DOHH2 (cell line): ENCODE data around the gene NDFIP1.
A peak's percentile ranks its signal among the peaks of the same experiment; 100 is the strongest.

Experiments
- H3F3A ChIP-seq: fragments of 200-600 bp; sonication (generic), shearing (Covaris generic); 2 replicates; pipeline ENCODE4 v1.6.0; 2016; ENCODE audit warnings: antibody characterized with exemption, mild to moderate bottlenecking; ENCODE audit not compliant: control insufficient read depth, insufficient read depth
- H3K27ac ChIP-seq: fragments of 200-600 bp; sonication (generic); 2 replicates; pipeline ENCODE4 v1.5.1; 2014; ENCODE audit warnings: low read depth, mild to moderate bottlenecking, low read length, moderate library complexity
- H3K27me3 ChIP-seq: fragments of 200-600 bp; sonication (generic); 2 replicates; pipeline ENCODE4 v1.6.1; 2014; ENCODE audit warnings: mild to moderate bottlenecking, low read length, mixed read lengths; ENCODE audit not compliant: control insufficient read depth
- H3K36me3 ChIP-seq: fragments of 200-600 bp; sonication (generic); 2 replicates; pipeline ENCODE4 v1.6.1; 2014; ENCODE audit warnings: mild to moderate bottlenecking, low read length, moderate library complexity, mixed read lengths; ENCODE audit not compliant: control insufficient read depth
- H3K4me1 ChIP-seq: fragments of 200-600 bp; sonication (generic); 2 replicates; pipeline ENCODE4 v1.6.1; 2014; ENCODE audit warnings: mild to moderate bottlenecking, low read length, mixed read lengths; ENCODE audit not compliant: control insufficient read depth
- H3K4me2 ChIP-seq: fragments of 200-600 bp; sonication (generic); 2 replicates; pipeline ENCODE4 v1.6.0; 2014; ENCODE audit warnings: mild to moderate bottlenecking, low read length, moderate library complexity
- H3K4me3 ChIP-seq: fragments of 200-600 bp; sonication (generic); 2 replicates; pipeline ENCODE4 v1.5.1; 2014; ENCODE audit warnings: mild to moderate bottlenecking, low read length, mixed read lengths
- H3K79me2 ChIP-seq: fragments of 200-600 bp; sonication (generic); 2 replicates; pipeline ENCODE4 v1.6.1; 2014; ENCODE audit warnings: mild to moderate bottlenecking, low read length, mixed read lengths; ENCODE audit not compliant: control insufficient read depth
- H3K9me2 ChIP-seq: fragments of 200-600 bp; sonication (generic); replicated peaks from 2 replicates; pipeline ENCODE4 v1.6.1; 2014; ENCODE audit warnings: mild to moderate bottlenecking, low read length, mixed read lengths; ENCODE audit not compliant: control insufficient read depth
- H3K9me3 ChIP-seq: fragments of 200-600 bp; sonication (generic); 2 replicates; pipeline ENCODE4 v1.6.1; 2014; ENCODE audit warnings: antibody characterized with exemption, low read length, mixed read lengths; ENCODE audit not compliant: control insufficient read depth, insufficient read depth
- H4K20me1 ChIP-seq: fragments of 200-600 bp; sonication (generic); 2 replicates; pipeline ENCODE4 v1.6.0; 2014; ENCODE audit warnings: low read depth, mild to moderate bottlenecking, antibody characterized with exemption, low read length, moderate library complexity; ENCODE audit not compliant: control insufficient read depth, insufficient read depth
- EZH2phosphoT487 ChIP-seq: fragments of 200-600 bp; sonication (generic); IDR thresholded peaks from 2 replicates; pipeline ENCODE4 v1.6.1; 2017; ENCODE audit warnings: borderline replicate concordance, mild to moderate bottlenecking, antibody characterized with exemption, low read length, moderate library complexity, mixed read lengths
- TF ChIP-seq, protein P1 (sequence below): fragments of 200-600 bp; sonication (generic); IDR thresholded peaks from one replicate; pipeline ENCODE4 v1.5.1; 2014; ENCODE audit warnings: antibody characterized with exemption, mild to moderate bottlenecking, low read depth, low read length; ENCODE audit not compliant: poor library complexity, severe bottlenecking

Gene NDFIP1

DNA sequence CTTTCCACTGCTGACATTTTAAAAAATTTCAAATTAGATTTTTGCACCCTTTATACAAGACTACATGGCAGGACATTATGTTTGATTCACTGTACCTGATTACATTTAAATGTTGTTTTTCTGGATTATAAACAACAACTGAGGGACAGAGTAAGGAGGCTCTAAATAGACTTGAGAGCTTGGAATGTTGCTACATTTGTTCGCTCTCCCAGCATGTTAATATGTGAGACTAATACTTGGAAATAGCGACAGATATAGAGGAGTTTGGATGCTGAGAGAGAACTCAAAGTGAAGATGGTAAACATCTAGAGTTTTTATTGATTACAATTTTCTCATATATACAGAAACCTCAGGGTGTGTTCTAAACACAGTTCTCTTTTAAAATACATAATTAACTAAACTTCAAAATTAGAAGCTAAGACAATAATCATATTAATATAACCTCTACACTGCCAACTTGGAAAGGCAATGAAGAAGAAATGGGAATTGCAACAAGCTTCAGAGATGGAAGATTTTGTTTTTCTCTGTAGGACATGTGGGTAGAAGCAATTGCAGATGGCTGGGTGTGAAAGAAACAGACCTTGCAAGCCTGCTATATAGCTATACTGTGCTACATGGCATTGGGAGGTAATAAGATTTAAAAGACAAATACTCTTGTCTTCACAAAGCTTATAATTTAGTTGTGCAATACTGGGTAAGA is 1.4 kb upstream of the NDFIP1 start:
- H3K4me3 ChIP-seq: no peak overlapping the region

DNA sequence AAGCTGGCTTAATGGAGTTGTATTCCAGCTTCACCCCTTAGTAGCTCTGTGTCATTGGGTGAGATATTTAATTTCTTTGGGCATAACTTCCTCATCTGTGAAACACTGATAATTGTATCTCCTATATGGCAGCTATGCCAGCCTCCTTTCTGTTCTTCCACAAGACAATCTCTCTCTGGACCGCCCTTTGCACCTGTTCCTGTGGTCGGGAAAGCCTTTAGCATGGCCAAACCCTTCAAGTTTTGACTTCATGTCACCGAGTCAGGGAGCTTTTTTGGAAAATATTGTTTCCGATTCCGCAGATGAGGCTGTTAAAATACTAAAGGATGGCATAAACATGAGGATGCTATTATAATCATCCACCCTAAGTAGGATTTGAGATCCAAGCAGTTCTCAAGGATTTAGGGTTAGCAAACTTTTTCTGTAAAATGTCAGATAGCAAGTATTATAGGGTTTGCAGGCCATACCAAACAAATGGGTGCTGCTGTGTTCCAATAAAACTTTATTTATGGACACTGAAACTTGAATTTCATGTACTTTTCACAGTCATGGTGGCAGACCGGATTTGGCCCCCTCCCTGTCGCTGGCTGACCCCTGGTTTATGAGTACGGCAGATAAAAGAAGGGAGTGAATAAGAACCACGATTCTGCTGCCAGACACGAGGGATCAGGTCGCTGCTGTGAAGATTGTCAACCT is 695 bp upstream of the NDFIP1 start:
- Histone ChIP-seq H3K27me3 (peaks cover 11% of the 10 kb centered on the region; the same call in 1 of the 2 replicates), H3F3A (peaks cover 7% of the 10 kb centered on the region), H3K4me3 (peak overlapping the region; percentile 75), H4K20me1 (no peaks in the 10 kb centered on the region), H3K9me2 (no peaks in the 10 kb centered on the region), H3K4me2 (peak overlapping the region; percentile 67), H3K36me3 (no peaks in the 10 kb centered on the region), H3K27ac (no peak overlapping the region), H3K9me3 (no peaks in the 10 kb centered on the region), H3K4me1 (peaks cover 23% of the 10 kb centered on the region), H3K79me2 (peaks cover 26% of the 10 kb centered on the region)
- TF ChIP-seq EZH2phosphoT487: no peak
- TF ChIP-seq, protein P1, sequence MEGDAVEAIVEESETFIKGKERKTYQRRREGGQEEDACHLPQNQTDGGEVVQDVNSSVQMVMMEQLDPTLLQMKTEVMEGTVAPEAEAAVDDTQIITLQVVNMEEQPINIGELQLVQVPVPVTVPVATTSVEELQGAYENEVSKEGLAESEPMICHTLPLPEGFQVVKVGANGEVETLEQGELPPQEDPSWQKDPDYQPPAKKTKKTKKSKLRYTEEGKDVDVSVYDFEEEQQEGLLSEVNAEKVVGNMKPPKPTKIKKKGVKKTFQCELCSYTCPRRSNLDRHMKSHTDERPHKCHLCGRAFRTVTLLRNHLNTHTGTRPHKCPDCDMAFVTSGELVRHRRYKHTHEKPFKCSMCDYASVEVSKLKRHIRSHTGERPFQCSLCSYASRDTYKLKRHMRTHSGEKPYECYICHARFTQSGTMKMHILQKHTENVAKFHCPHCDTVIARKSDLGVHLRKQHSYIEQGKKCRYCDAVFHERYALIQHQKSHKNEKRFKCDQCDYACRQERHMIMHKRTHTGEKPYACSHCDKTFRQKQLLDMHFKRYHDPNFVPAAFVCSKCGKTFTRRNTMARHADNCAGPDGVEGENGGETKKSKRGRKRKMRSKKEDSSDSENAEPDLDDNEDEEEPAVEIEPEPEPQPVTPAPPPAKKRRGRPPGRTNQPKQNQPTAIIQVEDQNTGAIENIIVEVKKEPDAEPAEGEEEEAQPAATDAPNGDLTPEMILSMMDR: no peak

More for the DNA sequence above, 1.4 kb upstream of the NDFIP1 start:
- H3K4me2 ChIP-seq: no peak overlapping the region
- H3K27ac ChIP-seq: no peak overlapping the region
- H4K20me1 ChIP-seq: no peaks in the 10 kb centered on the region
- H3K79me2 ChIP-seq: peaks cover 25% of the 10 kb centered on the region
- no peak for TF ChIP-seq EZH2phosphoT487
- no peaks in the 10 kb centered on the region for H3K9me3 ChIP-seq
- H3K9me2 ChIP-seq: no peaks in the 10 kb centered on the region
- H3F3A ChIP-seq: peaks cover 7% of the 10 kb centered on the region
- peaks cover 23% of the 10 kb centered on the region for H3K4me1 ChIP-seq
- no peaks in the 10 kb centered on the region for H3K36me3 ChIP-seq
- H3K27me3 ChIP-seq: peaks cover 11% of the 10 kb centered on the region; the same call in 1 of the 2 replicates

DNA sequence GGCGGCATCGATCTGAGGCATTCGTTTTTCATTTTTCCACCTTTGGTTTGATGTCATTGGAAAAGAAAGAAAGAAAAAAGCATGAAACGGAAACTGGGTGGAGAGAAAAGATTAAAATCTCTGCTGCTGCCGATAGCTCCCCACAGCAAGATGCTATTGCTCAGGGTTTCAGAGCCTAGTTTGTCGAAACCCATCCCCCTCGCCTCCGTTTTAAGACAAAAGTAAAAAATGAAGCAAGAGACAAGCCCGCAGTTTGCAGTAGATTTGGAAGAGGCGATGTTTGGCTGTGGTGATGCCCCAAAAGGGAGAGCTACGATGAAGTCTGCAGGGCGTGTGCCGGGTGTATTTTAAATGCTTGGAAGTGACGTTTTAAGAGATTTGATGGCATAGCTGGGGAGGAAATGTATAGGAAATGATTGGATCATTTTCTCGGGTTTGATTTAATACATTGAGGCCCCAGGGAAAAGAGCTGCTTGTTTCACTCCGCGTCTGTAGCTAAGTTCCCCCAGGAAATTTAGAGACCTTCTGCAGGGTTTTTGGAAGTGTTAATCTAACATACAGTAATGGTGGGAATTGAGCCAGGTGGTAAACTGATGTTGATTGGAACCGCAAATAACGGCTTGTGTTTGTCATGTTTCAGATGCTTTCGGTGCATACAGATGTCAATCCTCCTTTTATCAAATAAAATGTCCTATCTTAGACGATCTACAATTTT is 909 bp downstream of the NDFIP1 start:
- peaks cover 11% of the 10 kb centered on the region; the same call in 1 of the 2 replicates for H3K27me3 ChIP-seq
- peak overlapping the region; percentile 75 for H3K4me3 ChIP-seq
- H3K79me2 ChIP-seq: peaks cover 37% of the 10 kb centered on the region
- no peak overlapping the region for H3K27ac ChIP-seq
- H3K4me1 ChIP-seq: peaks cover 20% of the 10 kb centered on the region
- peak overlapping the region; percentile 67 for H3K4me2 ChIP-seq
- H3K36me3 ChIP-seq: no peaks in the 10 kb centered on the region
- H3K9me2 ChIP-seq: no peaks in the 10 kb centered on the region
- 0 out of 2 replicates have a peak, but pooled peaks have one; percentile 16 for TF ChIP-seq EZH2phosphoT487
- TF ChIP-seq, protein P1: no peak
- no peaks in the 10 kb centered on the region; the same call in 1 of the 2 replicates for H4K20me1 ChIP-seq
- H3F3A ChIP-seq: peaks cover 7% of the 10 kb centered on the region
- no peaks in the 10 kb centered on the region for H3K9me3 ChIP-seq
